ENCODE measurements around the gene FHOD3.

The FHOD3 gene

GRCh38 chr18:36297417-36298125 is at the start of gene FHOD3:
Gene FHOD3, plus strand, starts transcription at chr18:36297713. Its CDS starts 123 bp downstream, at chr18:36297836.
- H3K4me3 ChIP-seq (ENCODE audit: low read depth, low read length), result no peak within 1 kb of the TSS
- no peak for DNase-seq (ENCODE audit: low read depth)
- TF ChIP-seq MYC (IDR thresholded peaks at IDR 0.05; ENCODE audit: low read depth, low read length) (no peak), MAX (IDR thresholded peaks at IDR 0.05; ENCODE audit: low read depth, low read length) (no peak), POLR2A (IDR thresholded peaks at IDR 0.05; ENCODE audit: extremely low read depth, insufficient read length) (no peak)
- TF ChIP-seq, protein P1, sequence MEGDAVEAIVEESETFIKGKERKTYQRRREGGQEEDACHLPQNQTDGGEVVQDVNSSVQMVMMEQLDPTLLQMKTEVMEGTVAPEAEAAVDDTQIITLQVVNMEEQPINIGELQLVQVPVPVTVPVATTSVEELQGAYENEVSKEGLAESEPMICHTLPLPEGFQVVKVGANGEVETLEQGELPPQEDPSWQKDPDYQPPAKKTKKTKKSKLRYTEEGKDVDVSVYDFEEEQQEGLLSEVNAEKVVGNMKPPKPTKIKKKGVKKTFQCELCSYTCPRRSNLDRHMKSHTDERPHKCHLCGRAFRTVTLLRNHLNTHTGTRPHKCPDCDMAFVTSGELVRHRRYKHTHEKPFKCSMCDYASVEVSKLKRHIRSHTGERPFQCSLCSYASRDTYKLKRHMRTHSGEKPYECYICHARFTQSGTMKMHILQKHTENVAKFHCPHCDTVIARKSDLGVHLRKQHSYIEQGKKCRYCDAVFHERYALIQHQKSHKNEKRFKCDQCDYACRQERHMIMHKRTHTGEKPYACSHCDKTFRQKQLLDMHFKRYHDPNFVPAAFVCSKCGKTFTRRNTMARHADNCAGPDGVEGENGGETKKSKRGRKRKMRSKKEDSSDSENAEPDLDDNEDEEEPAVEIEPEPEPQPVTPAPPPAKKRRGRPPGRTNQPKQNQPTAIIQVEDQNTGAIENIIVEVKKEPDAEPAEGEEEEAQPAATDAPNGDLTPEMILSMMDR (IDR thresholded peaks at IDR 0.05; ENCODE audit: low read depth, low read length), result no peak

DNA sequence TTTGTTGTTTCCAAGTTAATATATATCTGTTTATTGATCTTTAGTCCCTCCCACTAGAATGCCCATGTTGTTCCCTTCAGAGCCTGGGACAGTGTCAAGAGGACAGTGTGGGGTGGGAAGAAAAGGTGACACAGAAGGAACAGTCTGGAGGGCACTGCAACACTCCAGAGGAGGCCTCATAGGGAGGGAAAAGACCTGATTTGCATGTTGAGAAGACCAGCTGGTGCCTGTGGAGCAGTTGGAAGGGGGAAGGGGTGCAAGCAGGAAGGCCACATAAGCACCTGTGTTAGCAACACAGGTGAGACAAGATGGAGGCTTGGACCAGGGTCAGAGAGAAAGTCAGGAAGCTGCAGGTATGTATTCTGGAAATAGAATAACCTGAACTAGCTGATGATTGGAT is 48.1 kb upstream of the FHOD3 start:
- H3K4me3 ChIP-seq (ENCODE audit: low read depth, low read length), result no peak overlapping the region
- TF ChIP-seq POLR2A (IDR thresholded peaks at IDR 0.05; ENCODE audit: extremely low read depth, insufficient read length) (no peak), MYC (IDR thresholded peaks at IDR 0.05; ENCODE audit: low read depth, low read length) (no peak), MAX (IDR thresholded peaks at IDR 0.05; ENCODE audit: low read depth, low read length) (no peak)
- TF ChIP-seq, protein P1 (IDR thresholded peaks at IDR 0.05; ENCODE audit: low read depth, low read length), result no peak
- DNase-seq (ENCODE audit: low read depth), result no peak

GRCh38 chr18:36250827-36251226 is 46.7 kb upstream of the FHOD3 start:
- DNase-seq (ENCODE audit: low read depth), result no peak
- no peak overlapping the region for H3K4me3 ChIP-seq (ENCODE audit: low read depth, low read length)
- TF ChIP-seq MYC (IDR thresholded peaks at IDR 0.05; ENCODE audit: low read depth, low read length) (no peak), POLR2A (IDR thresholded peaks at IDR 0.05; ENCODE audit: extremely low read depth, insufficient read length) (no peak), MAX (IDR thresholded peaks at IDR 0.05; ENCODE audit: low read depth, low read length) (no peak)
- TF ChIP-seq, protein P1 (IDR thresholded peaks at IDR 0.05; ENCODE audit: low read depth, low read length), result no peak

DNA sequence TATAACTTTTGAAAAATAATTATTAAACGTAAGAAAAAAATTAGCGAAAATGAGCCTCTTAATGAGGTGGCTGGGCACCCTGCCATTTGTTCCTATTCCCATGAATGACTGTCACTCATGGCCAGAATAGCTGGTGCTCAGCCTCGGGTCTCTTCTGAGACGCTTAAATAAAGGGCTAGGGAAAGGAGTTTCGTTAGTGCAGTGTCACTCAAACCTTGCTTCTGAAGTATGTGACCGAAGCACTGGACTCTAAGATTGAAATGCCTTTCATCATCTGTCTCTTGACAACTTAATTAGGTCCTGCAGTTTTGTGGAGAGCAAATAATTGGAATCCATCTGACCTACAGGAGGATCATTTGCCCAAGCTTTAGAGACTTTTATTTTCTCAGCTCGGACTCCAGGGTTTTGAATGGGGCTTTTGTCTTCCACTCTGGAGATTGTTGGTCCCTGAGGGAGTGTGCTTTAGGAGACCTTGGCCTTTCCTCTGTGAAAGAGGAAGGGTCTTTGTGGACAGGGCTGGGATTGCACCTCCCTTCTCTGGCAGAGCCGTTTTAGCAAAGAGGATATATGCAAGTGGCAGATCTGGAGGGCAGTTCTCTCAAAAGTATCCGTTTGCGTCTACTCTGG is 42.3 kb upstream of the FHOD3 start:
- DNase-seq (ENCODE audit: low read depth), result no peak
- TF ChIP-seq MAX (IDR thresholded peaks at IDR 0.05; ENCODE audit: low read depth, low read length) (no peak), POLR2A (IDR thresholded peaks at IDR 0.05; ENCODE audit: extremely low read depth, insufficient read length) (no peak), MYC (IDR thresholded peaks at IDR 0.05; ENCODE audit: low read depth, low read length) (no peak)
- TF ChIP-seq, protein P1 (IDR thresholded peaks at IDR 0.05; ENCODE audit: low read depth, low read length), result no peak

DNA sequence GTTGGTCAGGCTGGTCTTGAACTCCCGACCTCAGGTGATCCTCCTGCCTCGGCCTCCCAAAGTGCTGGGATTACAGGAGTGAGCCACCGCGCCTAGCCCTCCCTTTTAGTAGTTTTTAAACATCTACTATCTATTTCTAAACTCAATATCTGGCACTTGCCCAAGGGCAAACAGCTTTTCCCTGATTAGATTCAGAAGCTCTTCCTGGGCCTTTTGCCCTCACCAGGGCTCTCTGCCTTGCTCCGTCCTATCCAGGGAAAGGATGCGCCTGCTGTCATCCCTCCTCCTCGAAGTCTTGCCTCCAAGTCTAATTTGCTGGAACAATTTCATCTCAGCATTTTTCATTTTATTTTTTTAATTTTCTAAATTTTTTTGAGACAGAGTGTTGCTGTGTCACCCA is 41.4 kb upstream of the FHOD3 start:
- no peak for TF ChIP-seq POLR2A (IDR thresholded peaks at IDR 0.05; ENCODE audit: extremely low read depth, insufficient read length)
- TF ChIP-seq, protein P1 (IDR thresholded peaks at IDR 0.05; ENCODE audit: low read depth, low read length), result no peak
- no peak for TF ChIP-seq MAX (IDR thresholded peaks at IDR 0.05; ENCODE audit: low read depth, low read length)
- TF ChIP-seq MYC (IDR thresholded peaks at IDR 0.05; ENCODE audit: low read depth, low read length), result no peak
- DNase-seq (ENCODE audit: low read depth), result no peak
- no peak overlapping the region for H3K4me3 ChIP-seq (ENCODE audit: low read depth, low read length)

More for the DNA sequence above, 42.3 kb upstream of the FHOD3 start:
- H3K4me3 ChIP-seq (ENCODE audit: low read depth, low read length), result no peak overlapping the region
